GM10847 (cell line): ENCODE results near the gene ETV6.

Experiments used
- POLR2A ChIP-seq: IDR thresholded peaks from 2 replicates; pipeline ENCODE4 v1.6.1; 2011; ENCODE audit not compliant: insufficient read length; ENCODE audit errors: extremely low read depth

ETV6 gene

GRCh38 chr12:11729439-11730150, 80.1 kb downstream of the ETV6 start:
- no peak for TF ChIP-seq POLR2A

GRCh38 chr12:11730299-11731041, 81.0 kb downstream of the ETV6 start:
- no peak for TF ChIP-seq POLR2A

DNA sequence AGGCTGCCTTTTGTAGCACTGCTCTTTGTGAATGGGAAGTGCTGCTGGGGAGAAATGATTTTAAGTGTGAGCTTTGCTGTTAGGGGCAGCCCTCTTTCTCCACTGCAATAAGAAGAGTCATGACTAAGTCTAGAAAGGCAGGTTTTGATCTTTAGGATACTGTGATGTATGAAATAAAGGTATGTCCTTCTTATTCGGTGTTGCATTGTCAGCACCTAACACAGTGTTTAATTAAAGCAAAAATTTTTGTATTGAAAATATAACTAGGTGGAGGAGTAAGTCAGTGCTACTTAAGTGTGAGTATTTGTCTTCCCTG, 81.5 kb downstream of the ETV6 start:
- no peak for TF ChIP-seq POLR2A

- no peak for TF ChIP-seq POLR2A
Observed at GRCh38 chr12:11731455-11731854, 82.0 kb downstream of the ETV6 start.

GRCh38 chr12:11732023-11732422, 82.5 kb downstream of the ETV6 start:
- no peak for TF ChIP-seq POLR2A

DNA sequence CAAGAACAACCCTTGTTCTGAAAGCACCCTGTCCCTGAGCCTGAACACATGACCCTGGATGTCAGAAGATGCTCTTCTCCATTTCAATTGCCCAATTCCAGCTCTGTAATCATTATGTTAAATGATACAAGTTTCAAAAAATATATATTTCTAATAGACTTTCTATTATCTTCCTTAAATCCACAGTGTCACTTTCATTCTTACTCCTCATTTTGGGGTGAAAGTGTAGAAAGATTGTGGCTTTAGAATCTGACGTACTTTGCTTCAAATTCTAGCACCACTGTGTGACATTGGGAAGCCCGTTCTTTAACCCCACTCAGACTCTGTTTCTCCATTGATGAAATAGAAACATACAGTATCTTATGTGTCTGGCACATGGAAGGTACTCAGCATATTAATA, 83.2 kb downstream of the ETV6 start:
- no peak for TF ChIP-seq POLR2A

GRCh38 chr12:11734580-11735180, 85.2 kb downstream of the ETV6 start:
- no peak for TF ChIP-seq POLR2A

DNA sequence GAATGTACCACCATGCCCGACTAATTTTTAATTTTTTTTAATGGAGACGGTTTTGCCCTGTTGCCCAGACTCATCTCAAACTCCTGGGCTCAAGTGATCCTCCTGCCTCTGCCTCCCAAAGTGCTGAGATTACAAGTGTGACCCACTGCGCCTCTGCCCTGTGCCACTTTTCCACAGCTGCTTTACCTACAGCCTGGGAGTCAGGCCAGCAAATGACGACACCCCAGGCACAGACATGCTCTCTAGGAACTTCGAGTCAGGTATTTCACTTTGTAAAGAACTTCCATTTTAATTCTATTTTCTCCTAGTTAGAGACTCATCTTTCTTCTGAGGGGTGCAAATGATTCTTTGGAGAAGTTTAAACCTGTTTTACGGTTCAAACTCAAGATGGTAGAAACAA, 89.0 kb downstream of the ETV6 start:
- TF ChIP-seq POLR2A = no peak

DNA sequence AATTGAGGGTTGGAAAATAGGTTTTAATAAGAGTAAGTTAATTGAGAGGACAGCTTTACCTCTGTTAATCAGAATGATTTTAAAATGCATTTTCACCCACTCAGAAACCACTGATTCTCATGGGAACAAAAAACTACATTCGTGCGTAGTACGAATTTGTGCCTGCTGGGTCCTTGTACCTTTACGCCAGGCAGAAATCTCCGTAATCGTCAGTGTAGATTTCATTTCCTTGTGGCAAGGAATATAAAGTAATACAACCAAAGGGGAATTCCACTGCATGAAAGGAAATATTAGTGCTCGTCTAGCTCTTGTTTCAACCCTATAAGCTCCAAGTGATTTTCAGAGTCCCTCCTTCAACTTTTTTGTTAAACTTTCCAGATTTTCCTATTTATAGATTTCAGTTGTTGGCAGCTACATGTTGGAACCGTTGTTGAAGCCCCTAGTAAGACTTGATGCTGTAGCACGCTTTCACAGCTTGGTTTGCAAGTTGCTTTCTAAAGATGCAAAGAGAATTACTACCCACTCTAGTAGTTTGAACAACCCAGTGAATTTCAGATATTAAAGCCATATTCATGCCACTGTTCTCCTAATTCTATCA, 90.6 kb downstream of the ETV6 start:
- TF ChIP-seq POLR2A = no peak

GRCh38 chr12:11741434-11742092, 92.1 kb downstream of the ETV6 start:
- TF ChIP-seq POLR2A = no peak

DNA sequence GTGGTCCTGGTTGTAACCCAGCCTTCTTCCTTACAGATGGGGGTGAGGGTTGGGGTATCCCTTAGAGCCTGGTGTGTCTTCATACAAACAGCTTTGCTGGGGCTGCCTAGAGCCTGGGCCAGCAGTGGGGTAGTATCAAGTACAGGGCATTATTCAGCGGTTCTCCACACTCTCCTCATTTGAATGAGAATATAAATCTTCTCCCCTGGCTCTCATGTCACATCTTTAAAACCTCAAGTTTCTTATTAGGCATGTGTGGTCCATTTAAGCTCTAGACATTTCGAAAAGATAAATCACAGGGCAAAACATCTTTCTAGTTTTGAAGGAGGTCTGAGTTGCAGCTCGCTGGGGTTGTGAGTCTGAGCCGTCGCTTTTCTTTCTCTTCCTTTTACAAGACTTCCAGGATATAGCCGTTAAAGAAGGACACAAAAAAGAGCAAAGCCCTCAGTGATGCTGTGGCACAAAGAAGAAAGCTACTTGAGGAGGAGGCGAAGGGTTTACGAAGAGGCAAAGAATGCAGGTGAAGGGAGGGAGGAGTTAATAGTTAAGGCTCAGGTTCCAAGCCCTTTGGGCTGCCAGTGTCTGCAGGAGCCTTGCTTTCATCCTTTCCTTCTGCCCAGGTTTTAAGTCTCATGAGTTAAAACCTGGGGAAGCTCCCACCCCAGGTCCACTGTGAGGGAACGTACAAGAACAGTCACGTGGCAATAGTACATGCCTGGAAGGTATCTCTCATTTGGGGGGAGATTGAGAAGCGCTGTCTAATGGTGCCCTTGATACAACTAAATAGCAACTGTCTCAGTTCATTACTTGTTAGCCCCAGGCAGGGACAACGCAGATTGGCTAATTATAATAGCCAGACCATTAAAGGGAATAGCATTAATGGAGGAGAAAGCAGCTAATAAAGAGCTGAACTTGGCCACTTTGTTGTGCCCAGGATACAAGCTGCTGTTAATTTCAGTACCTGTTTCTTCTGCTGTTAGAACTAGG, 94.2 kb downstream of the ETV6 start:
- no peak for TF ChIP-seq POLR2A

GRCh38 chr12:11744410-11744801, 94.9 kb downstream of the ETV6 start:
- TF ChIP-seq POLR2A = no peak

DNA sequence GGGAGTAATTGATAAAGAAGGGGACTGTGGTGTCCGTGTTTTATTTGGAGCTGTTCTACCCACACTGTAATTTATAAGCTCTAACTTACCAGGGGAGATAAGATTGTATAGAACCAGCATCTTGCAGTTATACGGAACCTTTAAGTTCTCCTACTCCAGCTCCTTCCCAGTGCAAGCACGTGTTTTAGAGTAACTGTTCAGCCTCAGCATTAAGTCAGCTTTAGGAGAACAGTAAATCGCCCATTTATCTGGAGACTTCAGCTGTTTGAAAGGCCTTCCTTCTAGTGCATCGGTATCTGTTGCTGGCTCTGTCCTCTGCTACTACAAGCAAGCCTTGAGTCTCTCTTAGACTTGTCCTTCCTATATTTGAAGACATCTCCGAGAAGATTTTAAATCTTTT, 95.6 kb downstream of the ETV6 start:
- no peak for TF ChIP-seq POLR2A

DNA sequence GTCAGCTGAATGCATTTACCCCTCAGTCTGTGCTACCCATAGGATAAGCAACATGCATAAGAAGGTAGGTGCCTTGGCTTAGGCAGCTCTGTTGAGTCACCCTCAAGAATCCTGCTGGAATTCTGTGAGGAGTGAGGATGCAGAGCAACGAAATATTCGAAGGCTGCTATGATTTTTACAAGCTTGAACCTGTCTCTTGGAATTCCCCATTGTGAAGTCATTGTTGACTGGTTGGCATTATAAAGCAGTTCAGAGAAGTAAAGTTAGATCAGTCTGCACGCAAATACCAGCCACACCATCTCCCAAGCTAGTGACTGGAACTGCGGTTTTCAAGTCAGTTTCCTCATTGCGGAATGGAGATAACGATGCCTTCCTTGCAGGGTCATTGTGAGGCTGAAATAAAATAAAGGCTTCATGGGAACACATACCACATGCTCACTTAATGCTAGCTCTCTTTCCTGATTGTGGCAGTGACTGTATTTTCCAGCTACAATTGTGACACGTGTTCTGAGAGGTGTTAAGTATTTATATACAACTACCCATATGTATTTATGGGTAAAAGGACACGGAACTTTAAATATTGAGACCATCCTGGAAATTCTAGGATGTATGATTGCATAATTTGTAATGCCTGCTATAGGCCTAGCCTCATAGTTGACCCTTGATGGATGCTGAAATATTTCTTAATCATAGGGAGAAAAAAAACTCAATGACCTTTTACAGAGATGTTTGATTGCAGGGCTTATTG, 96.7 kb downstream of the ETV6 start:
- no peak for TF ChIP-seq POLR2A
